GM19452 (cell line): Measurements from ENCODE around the gene RASL10A.

ENCODE experiments used
- ATAC-seq: cut with Tn5 transposase; IDR thresholded peaks from one replicate; pipeline ENCODE4 v1.9.1; 2021; ENCODE audit not compliant: unreplicated experiment

The RASL10A gene

GRCh38 chr22:29323641-29324040 lies 8.1 kb upstream of the RASL10A start:
- ATAC-seq, result no peak

GRCh38 chr22:29320546-29320945 lies 5.0 kb upstream of the RASL10A start:
- no peak for ATAC-seq

- no peak for ATAC-seq
These were observed 3.6 kb upstream of the RASL10A start for GRCh38 chr22:29319072-29319471.

GRCh38 chr22:29317827-29318454 lies 2.4 kb upstream of the RASL10A start:
- no peak for ATAC-seq

- ATAC-seq, result no peak
These were observed 788 bp upstream of the RASL10A start for GRCh38 chr22:29316141-29316828.

GRCh38 chr22:29314537-29315285 lies 786 bp downstream of the RASL10A start:
- ATAC-seq, result no peak

- no peak for ATAC-seq
These were observed 1.7 kb downstream of the RASL10A start for GRCh38 chr22:29313576-29314466.

GRCh38 chr22:29313126-29313575 lies 2.3 kb downstream of the RASL10A start:
- no peak for ATAC-seq

- ATAC-seq, result no peak
These were observed 3.0 kb downstream of the RASL10A start for GRCh38 chr22:29312218-29313125.

- no peak for ATAC-seq
These were observed 3.9 kb downstream of the RASL10A start for GRCh38 chr22:29311464-29312217.

GRCh38 chr22:29310863-29311339 lies 4.6 kb downstream of the RASL10A start:
- ATAC-seq, result no peak

- no peak for ATAC-seq
These were observed 5.2 kb downstream of the RASL10A start for GRCh38 chr22:29310065-29310862.

GRCh38 chr22:29309332-29310064 lies 6.0 kb downstream of the RASL10A start:
- ATAC-seq, result no peak

- no peak for ATAC-seq
These were observed 6.7 kb downstream of the RASL10A start for GRCh38 chr22:29308791-29309262.

- no peak for ATAC-seq
These were observed 7.2 kb downstream of the RASL10A start for GRCh38 chr22:29308148-29308790.

GRCh38 chr22:29307596-29308147 lies 7.8 kb downstream of the RASL10A start:
- ATAC-seq, result no peak
